Stimulated activated CD8-positive, alpha-beta memory T cell treated with anti-CD3 and anti-CD28 coated beads, Interleukin-4, amount 100 ng/mL, for 4 hours (primary cell): ENCODE measurements around the gene GPR179.
"Not testable (repeated sequence)": the region's sequence is repeated elsewhere in the genome, so short reads cannot be mapped to it uniquely, and the experiment has no call there.

Source experiments
- DNase-seq, 2 donors: peaks; one replicate each; pipeline ENCODE4 v3.0.0-alpha.2; 2020; ENCODE audit warnings: low read depth in 2 of 2, low spot score in 1 of 2

Gene GPR179

DNA sequence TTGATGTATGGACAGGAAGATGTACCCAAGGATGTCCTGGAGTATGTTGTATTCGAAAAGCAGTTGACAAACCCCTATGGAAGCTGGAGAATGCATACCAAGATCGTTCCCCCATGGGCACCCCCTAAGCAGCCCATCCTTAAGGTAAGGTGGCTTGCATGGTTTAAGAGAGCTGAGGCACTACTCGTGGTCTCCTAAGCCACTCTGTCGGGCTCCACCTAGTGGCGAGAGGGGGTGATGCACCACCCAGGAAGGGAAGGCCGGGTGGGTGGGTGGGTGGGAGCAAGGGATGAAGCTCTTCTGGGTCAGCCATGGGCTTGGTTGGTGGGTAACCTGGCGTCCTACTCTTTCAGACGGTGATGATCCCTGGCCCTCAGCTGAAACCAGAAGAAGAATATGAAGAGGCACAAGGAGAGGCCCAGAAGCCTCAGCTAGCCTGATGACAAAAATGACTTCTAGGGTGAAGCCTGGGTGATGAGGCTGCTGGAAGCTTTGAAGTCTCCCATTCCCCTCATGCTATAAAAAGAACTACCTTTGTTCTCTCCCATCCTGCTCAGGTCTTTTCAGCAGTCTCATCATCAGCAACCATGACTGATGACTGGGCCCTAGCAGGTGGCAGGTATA lies 21.5 kb downstream of the GPR179 start:
- peak; percentile 45 to 62 for DNase-seq

DNA sequence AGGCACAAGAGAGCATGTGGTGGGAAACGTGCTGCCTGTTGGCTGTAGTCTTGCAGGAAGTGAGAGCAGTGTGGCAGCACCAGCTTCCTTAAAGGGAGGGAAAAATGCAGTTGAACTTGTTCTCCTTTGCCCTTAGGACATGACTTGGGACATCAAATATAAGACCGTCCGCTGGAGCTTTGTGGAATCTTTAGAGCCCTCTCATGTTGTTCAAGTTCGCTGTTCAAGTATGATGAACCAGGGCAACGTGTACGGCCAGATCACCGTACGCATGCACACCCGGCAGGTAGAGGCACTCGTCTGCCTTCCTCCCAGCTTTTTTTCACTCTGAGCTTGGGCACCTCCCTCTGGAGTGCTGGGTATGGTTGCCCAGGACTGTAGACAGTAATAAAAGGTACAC lies 23.3 kb downstream of the GPR179 start:
- DNase-seq: no peak

GRCh38 chr17:38317081-38317480 lies 26.7 kb downstream of the GPR179 start:
- no peak for DNase-seq

GRCh38 chr17:38315497-38315896 lies 28.3 kb downstream of the GPR179 start:
- DNase-seq: no peak

DNA sequence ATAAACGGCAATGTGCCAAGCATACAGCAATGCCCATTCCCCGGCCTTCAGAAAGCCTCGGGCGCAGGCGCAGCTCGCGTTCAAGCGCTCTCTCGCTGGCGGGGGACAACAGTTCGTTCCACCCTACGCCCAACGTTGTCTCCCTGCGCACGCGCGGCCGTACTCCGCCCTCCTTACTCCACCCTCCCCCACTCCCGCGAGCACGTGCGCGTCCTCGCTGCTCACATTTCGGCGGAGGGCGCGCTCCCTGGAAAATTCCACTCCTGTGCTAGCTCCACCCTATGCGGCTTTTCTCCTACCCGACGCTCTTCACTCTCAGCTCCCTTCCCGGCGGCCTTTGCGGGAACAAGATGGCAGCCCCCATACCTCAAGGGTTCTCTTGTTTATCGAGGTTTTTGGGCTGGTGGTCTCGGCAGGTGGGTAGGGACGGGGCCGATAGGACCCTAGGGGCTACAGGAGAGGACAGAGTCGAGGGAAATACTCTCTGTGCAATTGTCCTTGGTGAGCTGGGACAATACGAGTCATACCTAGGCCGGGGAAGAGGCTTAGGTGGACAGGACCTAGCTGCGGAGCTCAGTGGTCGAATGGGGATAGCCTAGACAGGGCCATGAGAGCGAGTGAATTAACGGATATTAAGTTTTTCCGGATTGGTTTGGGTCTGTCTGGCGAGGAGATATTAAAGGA lies 46.8 kb downstream of the GPR179 start, which contains the start of gene MRPL45:
Gene MRPL45 (plus strand): TSS at position 335 of the 684 bp plus-strand sequence. CDS start 16 bp downstream, at position 351.
- peak; percentile 84 to 92 for DNase-seq

GRCh38 chr17:38295602-38296365 lies 48.0 kb downstream of the GPR179 start:
- DNase-seq: not testable (repeated sequence)

GRCh38 chr17:38289760-38290159 lies 54.0 kb downstream of the GPR179 start:
- DNase-seq: not testable (repeated sequence)

- not testable (repeated sequence) for DNase-seq
Observed at GRCh38 chr17:38288217-38288827, 55.4 kb downstream of the GPR179 start.

GRCh38 chr17:38286501-38287091 lies 57.2 kb downstream of the GPR179 start:
- DNase-seq: not testable (repeated sequence)

GRCh38 chr17:38285994-38286393 lies 57.8 kb downstream of the GPR179 start:
- DNase-seq: not testable (repeated sequence)
